ENCODE data around the gene CD6. TPM values are rescaled to one million over a fixed set of nuclear protein-coding genes. Genes with fewer than 3 reads are reported as not detected.
A peak's percentile ranks its signal among the peaks of the same experiment; 100 is the strongest.

CD6 gene
- total RNA-seq, 3 donors from 2014 or later (not counting 1 experiment from before 2014, with no cell fraction given) = 18.9 to 111 (median 85.6) TPM

GRCh38 chr11:61052182-61052972, 80.9 kb downstream of the CD6 start:
- Mint-ChIP-seq H3K4me1 (no peaks in the 10 kb centered on the region), H3K36me3 (no peaks in the 10 kb centered on the region), H3K4me3 (no peak overlapping the region), H3K9me3 (no peaks in the 10 kb centered on the region), H3K27me3 (ENCODE audit: low read depth in 2 of 2) (peaks cover 0 to 2% of the 10 kb centered on the region in 2 donors), H3K27ac (no peak overlapping the region)
- peak in 1 of 3 donors; percentile 22 for ATAC-seq
- intact Hi-C loops (cut with micrococcal nuclease) = no loop called here
- Histone ChIP-seq H3K36me3 (ENCODE audit: control insufficient read depth, insufficient read depth, low read length) (no peaks in the 10 kb centered on the region), H3K27ac (ENCODE audit: low read length) (no peak overlapping the region), H3K9me3 (ENCODE audit: control insufficient read depth, insufficient read depth, low read length) (no peaks in the 10 kb centered on the region), H3K27me3 (ENCODE audit: control insufficient read depth, insufficient read depth, low read length) (no peaks in the 10 kb centered on the region), H3K4me1 (ENCODE audit: control insufficient read depth, insufficient read depth, low read length) (no peaks in the 10 kb centered on the region), H3K4me3 (ENCODE audit: low read length) (no peak overlapping the region)
- 97% methylated on average over 13 of the region's 13 CpGs for WGBS (ENCODE audit: insufficient coverage)
- TF ChIP-seq CTCF (IDR thresholded peaks at IDR 0.05) = no peak
- no peak for DNase-seq

- Histone ChIP-seq H3K27ac (ENCODE audit: low read length) (no peak overlapping the region), H3K27me3 (ENCODE audit: control insufficient read depth, insufficient read depth, low read length) (no peaks in the 10 kb centered on the region), H3K4me3 (ENCODE audit: low read length) (no peak overlapping the region), H3K9me3 (ENCODE audit: control insufficient read depth, insufficient read depth, low read length) (no peaks in the 10 kb centered on the region), H3K4me1 (ENCODE audit: control insufficient read depth, insufficient read depth, low read length) (no peaks in the 10 kb centered on the region), H3K36me3 (ENCODE audit: control insufficient read depth, insufficient read depth, low read length) (no peaks in the 10 kb centered on the region)
- no peaks in the 10 kb centered on the region for H3K36me3 Mint-ChIP-seq
- TF ChIP-seq CTCF (IDR thresholded peaks at IDR 0.05) = no peak
- ATAC-seq (no peak), DNase-seq (peak in 1 of 2 donors; percentile 40)
- no peaks in the 10 kb centered on the region for H3K4me1 Mint-ChIP-seq
- peaks cover 0 to under 1% of the 10 kb centered on the region in 2 donors for H3K27me3 Mint-ChIP-seq (ENCODE audit: low read depth in 2 of 2)
- no peaks in the 10 kb centered on the region for H3K9me3 Mint-ChIP-seq
- WGBS (ENCODE audit: insufficient coverage) = 57% methylated on average over 6 of the region's 6 CpGs
- intact Hi-C loops (cut with micrococcal nuclease) = no loop called here
- H3K27ac Mint-ChIP-seq = no peak overlapping the region
- H3K4me3 Mint-ChIP-seq = no peak overlapping the region
These were observed 81.7 kb downstream of the CD6 start for GRCh38 chr11:61053191-61053590.

GRCh38 chr11:61054513-61054912, 83.0 kb downstream of the CD6 start:
- no peaks in the 10 kb centered on the region for H3K4me1 Mint-ChIP-seq
- H3K27me3 ChIP-seq (ENCODE audit: control insufficient read depth, insufficient read depth, low read length) = no peaks in the 10 kb centered on the region
- H3K9me3 Mint-ChIP-seq = no peaks in the 10 kb centered on the region
- intact Hi-C loops (cut with micrococcal nuclease) = no loop called here
- H3K36me3 ChIP-seq (ENCODE audit: control insufficient read depth, insufficient read depth, low read length) = no peaks in the 10 kb centered on the region
- H3K4me3 ChIP-seq (ENCODE audit: low read length) = no peak overlapping the region
- ATAC-seq (no peak), DNase-seq (no peak)
- 92% methylated on average over 2 of the region's 3 CpGs for WGBS (ENCODE audit: insufficient coverage)
- H3K27me3 Mint-ChIP-seq (ENCODE audit: low read depth in 2 of 2) = no peaks in the 10 kb centered on the region
- no peaks in the 10 kb centered on the region for H3K4me1 ChIP-seq (ENCODE audit: control insufficient read depth, insufficient read depth, low read length)
- no peaks in the 10 kb centered on the region for H3K36me3 Mint-ChIP-seq
- TF ChIP-seq CTCF (IDR thresholded peaks at IDR 0.05) = no peak
- H3K9me3 ChIP-seq (ENCODE audit: control insufficient read depth, insufficient read depth, low read length) = no peaks in the 10 kb centered on the region
- no peak overlapping the region for H3K4me3 Mint-ChIP-seq
- no peak overlapping the region for H3K27ac ChIP-seq (ENCODE audit: low read length)
- H3K27ac Mint-ChIP-seq = no peak overlapping the region
